ENCODE data around the gene IQGAP1.
"Not testable (repeated sequence)": the region's sequence is repeated elsewhere in the genome, so short reads cannot be mapped to it uniquely, and the experiment has no call there.

IQGAP1 gene

DNA sequence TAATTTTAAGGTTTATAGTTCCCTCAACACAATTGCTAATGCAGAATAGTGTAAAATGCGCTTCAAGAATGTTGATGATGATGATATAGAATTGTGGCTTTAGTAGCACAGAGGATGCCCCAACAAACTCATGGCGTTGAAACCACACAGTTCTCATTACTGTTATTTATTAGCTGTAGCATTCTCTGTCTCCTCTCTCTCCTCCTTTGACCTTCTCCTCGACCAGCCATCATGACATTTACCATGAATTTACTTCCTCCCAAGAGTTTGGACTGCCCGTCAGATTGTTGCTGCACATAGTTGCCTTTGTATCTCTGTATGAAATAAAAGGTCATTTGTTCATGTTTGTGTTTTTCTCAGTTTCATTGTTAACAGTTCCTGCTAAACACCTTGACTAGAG is 113.9 kb downstream of the IQGAP1 start:
- Histone ChIP-seq H3K4me3 (ENCODE audit: low read length) (no peak overlapping the region), H3K79me1 (ENCODE audit: low read length) (no peaks in the 10 kb centered on the region), H3K23ac (ENCODE audit: low read length) (no peak overlapping the region), H3K27me3 (ENCODE audit: insufficient read depth, low read length, poor library complexity) (no peaks in the 10 kb centered on the region), H2BK15ac (replicated peaks; ENCODE audit: low read depth) (no peak overlapping the region), H3K36me3 (ENCODE audit: control insufficient read depth, insufficient read depth, low read length) (peaks cover 5% of the 10 kb centered on the region), H3K4me1 (ENCODE audit: control insufficient read depth, low read depth, low read length) (no peaks in the 10 kb centered on the region), H3K27ac (ENCODE audit: low read depth, low read length) (no peak overlapping the region), H3K9ac (ENCODE audit: low read length) (no peak overlapping the region), H3K4me2 (ENCODE audit: low read length) (no peak overlapping the region), H3K4ac (ENCODE audit: low read depth, low read length) (no peak overlapping the region), H2BK5ac (ENCODE audit: low read length) (no peak overlapping the region), H4K8ac (ENCODE audit: low read depth, low read length) (no peak overlapping the region), H3K79me2 (ENCODE audit: control insufficient read depth, insufficient read depth, low read length) (no peaks in the 10 kb centered on the region), H2AK5ac (ENCODE audit: low read length) (no peak overlapping the region), H2BK120ac (ENCODE audit: low read depth, low read length) (no peak overlapping the region), H4K5ac (ENCODE audit: low read length) (no peak overlapping the region), H3K18ac (ENCODE audit: low read length) (no peak overlapping the region), H3K56ac (ENCODE audit: low read length) (no peak overlapping the region)
- no CpG with 5 or more reads among the region's 4 CpGs for WGBS (ENCODE audit: extremely low coverage, insufficient coverage, low lambda C conversion rate)
- no peak for DNase-seq

DNA sequence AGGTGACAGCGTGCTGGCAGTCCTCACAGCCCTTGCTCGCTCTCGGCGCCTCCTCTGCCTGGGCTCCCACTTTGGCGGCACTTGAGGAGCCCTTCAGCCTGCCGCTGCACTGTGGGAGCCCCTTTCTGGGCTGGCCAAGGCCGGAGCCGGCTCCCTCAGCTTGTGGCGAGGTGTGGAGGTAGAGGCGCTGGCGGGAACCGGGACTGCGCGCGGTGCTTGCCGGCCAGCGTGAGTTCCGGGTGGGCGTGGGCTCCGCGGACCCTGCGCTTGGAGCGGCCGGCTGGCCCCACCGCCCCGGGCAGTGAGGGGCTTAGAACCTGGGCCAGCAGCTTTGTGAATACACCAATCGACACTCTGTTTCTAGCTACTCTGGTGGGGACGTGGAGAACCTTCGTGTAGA is 122.7 kb downstream of the IQGAP1 start:
- H2BK15ac ChIP-seq (replicated peaks; ENCODE audit: low read depth); H2BK120ac ChIP-seq (ENCODE audit: low read depth, low read length); H3K4ac ChIP-seq (ENCODE audit: low read depth, low read length); H3K79me1 ChIP-seq (ENCODE audit: low read length); H3K36me3 ChIP-seq (ENCODE audit: control insufficient read depth, insufficient read depth, low read length); H3K56ac ChIP-seq (ENCODE audit: low read length); H4K8ac ChIP-seq (ENCODE audit: low read depth, low read length); H4K5ac ChIP-seq (ENCODE audit: low read length); H3K27ac ChIP-seq (ENCODE audit: low read depth, low read length); H3K23ac ChIP-seq (ENCODE audit: low read length); H3K4me2 ChIP-seq (ENCODE audit: low read length); H3K27me3 ChIP-seq (ENCODE audit: insufficient read depth, low read length, poor library complexity); H3K79me2 ChIP-seq (ENCODE audit: control insufficient read depth, insufficient read depth, low read length); H3K4me1 ChIP-seq (ENCODE audit: control insufficient read depth, low read depth, low read length); H2BK5ac ChIP-seq (ENCODE audit: low read length); H2AK5ac ChIP-seq (ENCODE audit: low read length); DNase-seq; H3K18ac ChIP-seq (ENCODE audit: low read length); H3K4me3 ChIP-seq (ENCODE audit: low read length); H3K9ac ChIP-seq (ENCODE audit: low read length): not testable (repeated sequence)
- WGBS (ENCODE audit: extremely low coverage, insufficient coverage, low lambda C conversion rate) = no CpG with 5 or more reads among the region's 29 CpGs

DNA sequence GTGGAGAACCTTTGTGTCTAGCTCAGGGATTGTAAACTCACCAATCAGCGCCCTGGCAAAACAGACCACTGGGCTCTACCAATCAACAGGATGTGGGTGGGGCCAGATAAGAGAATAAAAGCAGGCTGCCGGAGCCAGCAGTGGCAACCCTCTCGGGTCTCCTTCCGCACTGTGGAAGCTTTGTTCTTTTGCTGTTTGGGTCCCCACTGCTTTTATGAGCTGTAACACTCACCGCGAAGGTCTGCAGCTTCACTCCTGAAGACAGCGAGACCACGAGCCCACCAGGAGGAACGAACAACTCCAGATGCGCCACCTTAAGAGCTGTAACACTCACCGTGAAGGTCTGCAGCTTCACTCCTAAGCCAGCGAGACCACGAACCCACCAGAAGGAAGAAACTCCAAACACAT is 123.2 kb downstream of the IQGAP1 start:
- not testable (repeated sequence) for DNase-seq; H2BK120ac ChIP-seq (ENCODE audit: low read depth, low read length); H2AK5ac ChIP-seq (ENCODE audit: low read length); H2BK5ac ChIP-seq (ENCODE audit: low read length); H2BK15ac ChIP-seq (replicated peaks; ENCODE audit: low read depth); H3K79me1 ChIP-seq (ENCODE audit: low read length); H3K4me2 ChIP-seq (ENCODE audit: low read length); H3K4ac ChIP-seq (ENCODE audit: low read depth, low read length); H3K9ac ChIP-seq (ENCODE audit: low read length); H3K4me1 ChIP-seq (ENCODE audit: control insufficient read depth, low read depth, low read length); H3K56ac ChIP-seq (ENCODE audit: low read length); H3K23ac ChIP-seq (ENCODE audit: low read length); H3K79me2 ChIP-seq (ENCODE audit: control insufficient read depth, insufficient read depth, low read length); H3K4me3 ChIP-seq (ENCODE audit: low read length); H4K5ac ChIP-seq (ENCODE audit: low read length); H3K27ac ChIP-seq (ENCODE audit: low read depth, low read length); H3K27me3 ChIP-seq (ENCODE audit: insufficient read depth, low read length, poor library complexity); H3K36me3 ChIP-seq (ENCODE audit: control insufficient read depth, insufficient read depth, low read length); H3K18ac ChIP-seq (ENCODE audit: low read length); H4K8ac ChIP-seq (ENCODE audit: low read depth, low read length)
- no CpG with 5 or more reads among the region's 13 CpGs for WGBS (ENCODE audit: extremely low coverage, insufficient coverage, low lambda C conversion rate)

DNA sequence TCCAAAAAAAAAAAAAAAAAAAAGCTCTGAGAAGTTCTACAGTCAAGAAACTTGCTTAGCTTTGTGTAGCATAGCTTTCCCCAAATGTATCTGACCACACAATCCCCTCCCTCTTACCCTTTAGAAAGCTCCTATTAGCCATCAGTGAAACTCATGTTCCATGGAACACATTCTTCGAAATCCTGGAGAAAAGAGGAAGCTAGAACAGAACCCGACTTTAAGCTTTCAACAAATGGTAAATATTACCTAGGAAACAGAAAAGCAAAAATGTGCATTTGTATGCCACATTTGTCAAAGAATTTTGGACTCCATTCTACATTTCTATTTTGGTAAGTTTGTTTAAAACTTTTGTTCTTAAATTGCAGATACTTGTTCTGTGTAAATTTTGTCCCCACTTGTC is 124.2 kb downstream of the IQGAP1 start:
- no peaks in the 10 kb centered on the region for H3K79me1 ChIP-seq (ENCODE audit: low read length)
- DNase-seq = no peak
- H3K27ac ChIP-seq (ENCODE audit: low read depth, low read length) = no peak overlapping the region
- no peak overlapping the region for H3K4me3 ChIP-seq (ENCODE audit: low read length)
- no peaks in the 10 kb centered on the region for H3K27me3 ChIP-seq (ENCODE audit: insufficient read depth, low read length, poor library complexity)
- no peak overlapping the region for H4K8ac ChIP-seq (ENCODE audit: low read depth, low read length)
- no peak overlapping the region for H3K4me2 ChIP-seq (ENCODE audit: low read length)
- H3K4me1 ChIP-seq (ENCODE audit: control insufficient read depth, low read depth, low read length) = no peaks in the 10 kb centered on the region
- no peak overlapping the region for H3K9ac ChIP-seq (ENCODE audit: low read length)
- H3K23ac ChIP-seq (ENCODE audit: low read length) = no peak overlapping the region
- H2BK120ac ChIP-seq (ENCODE audit: low read depth, low read length) = no peak overlapping the region
- no peak overlapping the region for H3K18ac ChIP-seq (ENCODE audit: low read length)
- H3K79me2 ChIP-seq (ENCODE audit: control insufficient read depth, insufficient read depth, low read length) = no peaks in the 10 kb centered on the region
- H2BK5ac ChIP-seq (ENCODE audit: low read length) = no peak overlapping the region
- no peak overlapping the region for H4K5ac ChIP-seq (ENCODE audit: low read length)
- H2AK5ac ChIP-seq (ENCODE audit: low read length) = no peak overlapping the region
- H2BK15ac ChIP-seq (replicated peaks; ENCODE audit: low read depth) = no peak overlapping the region
- H3K56ac ChIP-seq (ENCODE audit: low read length) = no peak overlapping the region
- H3K36me3 ChIP-seq (ENCODE audit: control insufficient read depth, insufficient read depth, low read length) = no peaks in the 10 kb centered on the region
- H3K4ac ChIP-seq (ENCODE audit: low read depth, low read length) = no peak overlapping the region
- WGBS (ENCODE audit: extremely low coverage, insufficient coverage, low lambda C conversion rate) = no CpG with 5 or more reads among the region's 2 CpGs

DNA sequence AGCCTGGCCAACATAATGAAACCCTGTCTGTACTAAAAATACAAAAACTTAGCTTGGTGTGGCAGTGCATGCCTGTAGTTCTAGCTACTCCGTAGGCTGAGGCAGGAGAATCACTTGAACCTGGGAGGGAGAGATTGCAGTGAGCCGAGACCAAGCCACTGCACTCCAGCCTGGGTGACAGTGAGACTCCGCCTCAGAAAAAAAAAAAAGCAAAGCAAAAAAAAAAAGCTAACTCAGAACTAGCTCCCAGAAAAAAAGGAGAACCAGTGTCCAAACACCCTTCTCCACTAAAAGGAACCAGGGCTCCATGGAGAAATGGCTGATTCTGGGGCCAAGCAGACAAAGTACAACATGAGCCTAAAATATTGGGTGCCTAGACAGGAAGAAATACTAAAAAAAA is 124.9 kb downstream of the IQGAP1 start:
- Histone ChIP-seq H3K27me3 (ENCODE audit: insufficient read depth, low read length, poor library complexity) (no peaks in the 10 kb centered on the region), H4K8ac (ENCODE audit: low read depth, low read length) (no peak overlapping the region), H3K18ac (ENCODE audit: low read length) (no peak overlapping the region), H3K36me3 (ENCODE audit: control insufficient read depth, insufficient read depth, low read length) (no peaks in the 10 kb centered on the region), H4K5ac (ENCODE audit: low read length) (no peak overlapping the region), H3K4me3 (ENCODE audit: low read length) (no peak overlapping the region), H3K4me1 (ENCODE audit: control insufficient read depth, low read depth, low read length) (no peaks in the 10 kb centered on the region), H3K4me2 (ENCODE audit: low read length) (no peak overlapping the region), H3K56ac (ENCODE audit: low read length) (no peak overlapping the region), H2BK15ac (replicated peaks; ENCODE audit: low read depth) (no peak overlapping the region), H3K23ac (ENCODE audit: low read length) (no peak overlapping the region), H2AK5ac (ENCODE audit: low read length) (no peak overlapping the region), H2BK5ac (ENCODE audit: low read length) (no peak overlapping the region), H3K27ac (ENCODE audit: low read depth, low read length) (no peak overlapping the region), H3K4ac (ENCODE audit: low read depth, low read length) (no peak overlapping the region), H3K79me1 (ENCODE audit: low read length) (no peaks in the 10 kb centered on the region), H3K9ac (ENCODE audit: low read length) (no peak overlapping the region), H2BK120ac (ENCODE audit: low read depth, low read length) (no peak overlapping the region), H3K79me2 (ENCODE audit: control insufficient read depth, insufficient read depth, low read length) (no peaks in the 10 kb centered on the region)
- no CpG with 5 or more reads among the region's 3 CpGs for WGBS (ENCODE audit: extremely low coverage, insufficient coverage, low lambda C conversion rate)
- DNase-seq = no peak

DNA sequence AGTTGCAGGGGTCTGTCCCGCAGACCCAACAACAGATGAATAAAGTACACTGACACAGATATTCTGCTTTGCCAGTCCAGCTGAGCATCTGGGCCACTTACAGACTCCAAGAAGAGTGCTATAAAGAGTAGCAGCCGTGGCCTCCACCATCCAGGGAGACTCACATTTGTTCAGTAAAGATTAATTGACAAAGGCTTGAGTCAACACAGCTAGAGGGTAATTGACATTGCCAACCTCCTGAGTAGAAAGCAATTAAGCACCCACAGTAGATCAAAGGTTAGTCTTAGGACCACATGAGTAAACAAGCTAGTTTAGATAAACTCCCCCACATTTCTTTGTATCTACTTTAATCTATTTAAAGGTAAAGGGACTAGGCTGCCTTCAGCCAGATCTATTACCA is 125.4 kb downstream of the IQGAP1 start:
- DNase-seq = peak; percentile 4
- Histone ChIP-seq H3K79me2 (ENCODE audit: control insufficient read depth, insufficient read depth, low read length) (no peaks in the 10 kb centered on the region), H3K27ac (ENCODE audit: low read depth, low read length) (no peak overlapping the region), H3K4ac (ENCODE audit: low read depth, low read length) (no peak overlapping the region), H3K9ac (ENCODE audit: low read length) (no peak overlapping the region), H3K27me3 (ENCODE audit: insufficient read depth, low read length, poor library complexity) (no peaks in the 10 kb centered on the region), H4K8ac (ENCODE audit: low read depth, low read length) (no peak overlapping the region), H3K36me3 (ENCODE audit: control insufficient read depth, insufficient read depth, low read length) (no peaks in the 10 kb centered on the region), H3K4me2 (ENCODE audit: low read length) (no peak overlapping the region), H3K4me1 (ENCODE audit: control insufficient read depth, low read depth, low read length) (no peaks in the 10 kb centered on the region), H3K18ac (ENCODE audit: low read length) (no peak overlapping the region), H2BK120ac (ENCODE audit: low read depth, low read length) (no peak overlapping the region), H3K56ac (ENCODE audit: low read length) (no peak overlapping the region), H3K79me1 (ENCODE audit: low read length) (no peaks in the 10 kb centered on the region), H2BK15ac (replicated peaks; ENCODE audit: low read depth) (no peak overlapping the region), H2AK5ac (ENCODE audit: low read length) (no peak overlapping the region), H2BK5ac (ENCODE audit: low read length) (no peak overlapping the region), H3K23ac (ENCODE audit: low read length) (no peak overlapping the region), H4K5ac (ENCODE audit: low read length) (no peak overlapping the region), H3K4me3 (ENCODE audit: low read length) (no peak overlapping the region)
- WGBS (ENCODE audit: extremely low coverage, insufficient coverage, low lambda C conversion rate) = no CpG with 5 or more reads among the region's 2 CpGs
